Measurements from ENCODE around the gene CREB3.

CREB3 gene

GRCh38 chr9:35702696-35703095 is 29.8 kb upstream of the CREB3 start:
- no peak overlapping the region for H3K27ac ChIP-seq
- TF ChIP-seq, protein P1, sequence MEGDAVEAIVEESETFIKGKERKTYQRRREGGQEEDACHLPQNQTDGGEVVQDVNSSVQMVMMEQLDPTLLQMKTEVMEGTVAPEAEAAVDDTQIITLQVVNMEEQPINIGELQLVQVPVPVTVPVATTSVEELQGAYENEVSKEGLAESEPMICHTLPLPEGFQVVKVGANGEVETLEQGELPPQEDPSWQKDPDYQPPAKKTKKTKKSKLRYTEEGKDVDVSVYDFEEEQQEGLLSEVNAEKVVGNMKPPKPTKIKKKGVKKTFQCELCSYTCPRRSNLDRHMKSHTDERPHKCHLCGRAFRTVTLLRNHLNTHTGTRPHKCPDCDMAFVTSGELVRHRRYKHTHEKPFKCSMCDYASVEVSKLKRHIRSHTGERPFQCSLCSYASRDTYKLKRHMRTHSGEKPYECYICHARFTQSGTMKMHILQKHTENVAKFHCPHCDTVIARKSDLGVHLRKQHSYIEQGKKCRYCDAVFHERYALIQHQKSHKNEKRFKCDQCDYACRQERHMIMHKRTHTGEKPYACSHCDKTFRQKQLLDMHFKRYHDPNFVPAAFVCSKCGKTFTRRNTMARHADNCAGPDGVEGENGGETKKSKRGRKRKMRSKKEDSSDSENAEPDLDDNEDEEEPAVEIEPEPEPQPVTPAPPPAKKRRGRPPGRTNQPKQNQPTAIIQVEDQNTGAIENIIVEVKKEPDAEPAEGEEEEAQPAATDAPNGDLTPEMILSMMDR (IDR thresholded peaks at IDR 0.05), result no peak
- no peak for TF ChIP-seq ZFX (IDR thresholded peaks at IDR 0.05; ENCODE audit: borderline replicate concordance)

DNA sequence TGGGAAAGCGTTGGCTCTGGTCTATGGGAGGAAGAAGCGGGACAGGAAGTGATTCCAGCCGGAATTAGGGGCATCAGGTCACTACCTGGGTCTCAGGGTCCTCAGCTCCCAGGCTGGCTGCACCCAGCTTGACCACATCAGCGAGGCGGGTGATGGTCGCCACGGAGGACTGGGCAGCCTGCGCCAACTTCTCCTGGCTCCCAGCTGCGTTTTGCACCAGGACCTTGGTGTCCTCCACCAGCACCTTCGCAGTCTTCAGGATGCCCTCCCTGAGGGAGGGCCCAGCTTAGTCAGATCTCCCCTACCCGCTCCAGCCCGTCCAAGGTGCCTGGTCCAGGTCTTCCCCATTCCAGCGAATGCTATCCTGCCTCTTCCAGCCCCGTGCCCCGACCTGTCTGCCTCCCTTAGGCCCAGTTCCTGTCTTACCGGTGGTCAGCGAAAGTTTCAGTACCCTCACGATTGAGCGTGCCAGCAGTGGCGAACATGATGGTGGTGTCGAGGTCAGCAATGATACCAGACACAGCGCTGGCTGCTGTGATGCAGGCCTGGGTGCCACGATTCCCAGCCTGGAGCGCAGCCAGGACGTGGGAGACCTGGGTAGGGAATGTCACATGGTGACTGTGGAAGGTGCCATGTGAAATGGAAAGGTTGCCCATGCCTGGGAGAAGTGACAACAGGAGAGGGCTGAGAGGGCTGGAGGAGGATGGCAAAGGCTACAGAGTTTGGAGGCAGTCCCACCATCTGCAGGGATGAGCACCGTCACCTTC is 28.4 kb upstream of the CREB3 start:
- TF ChIP-seq ZFX (IDR thresholded peaks at IDR 0.05; ENCODE audit: borderline replicate concordance), result no peak
- TF ChIP-seq, protein P1 (IDR thresholded peaks at IDR 0.05), result no peak
- no peak overlapping the region for H3K27ac ChIP-seq

DNA sequence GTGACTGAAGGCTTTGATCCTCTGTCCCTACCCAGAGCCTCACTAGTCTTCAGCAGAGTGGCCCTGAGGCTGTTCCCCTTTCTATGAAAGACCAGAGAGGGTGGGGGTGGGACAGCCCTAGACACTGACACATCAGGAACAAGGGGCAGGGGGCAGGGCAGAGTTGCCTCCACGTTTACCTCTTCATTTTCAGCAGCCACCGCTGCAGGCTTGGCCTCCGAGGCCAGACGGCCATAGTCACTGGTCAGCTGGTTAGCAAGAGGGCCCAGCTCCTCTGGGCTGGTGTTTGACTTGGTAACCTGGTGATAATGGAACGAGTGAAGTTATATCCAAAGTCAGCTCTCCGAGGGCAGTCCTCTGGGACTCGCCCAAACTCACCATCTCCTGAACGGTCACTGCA is 27.1 kb upstream of the CREB3 start:
- H3K27ac ChIP-seq, result no peak overlapping the region
- TF ChIP-seq ZFX (IDR thresholded peaks at IDR 0.05; ENCODE audit: borderline replicate concordance), result no peak
- TF ChIP-seq, protein P1 (IDR thresholded peaks at IDR 0.05), result no peak

GRCh38 chr9:35705836-35706430 is 26.5 kb upstream of the CREB3 start:
- no peak overlapping the region for H3K27ac ChIP-seq
- TF ChIP-seq, protein P1 (IDR thresholded peaks at IDR 0.05), result no peak
- no peak for TF ChIP-seq ZFX (IDR thresholded peaks at IDR 0.05; ENCODE audit: borderline replicate concordance)

- H3K27ac ChIP-seq, result no peak overlapping the region
- TF ChIP-seq ZFX (IDR thresholded peaks at IDR 0.05; ENCODE audit: borderline replicate concordance), result no peak
- TF ChIP-seq, protein P1 (IDR thresholded peaks at IDR 0.05), result no peak
Observed at GRCh38 chr9:35706951-35707350, 25.5 kb upstream of the CREB3 start.

- no peak overlapping the region for H3K27ac ChIP-seq
- no peak for TF ChIP-seq ZFX (IDR thresholded peaks at IDR 0.05; ENCODE audit: borderline replicate concordance)
- TF ChIP-seq, protein P1 (IDR thresholded peaks at IDR 0.05), result no peak
Observed at GRCh38 chr9:35708146-35708545, 24.3 kb upstream of the CREB3 start.

- TF ChIP-seq, protein P1 (IDR thresholded peaks at IDR 0.05), result no peak
- TF ChIP-seq ZFX (IDR thresholded peaks at IDR 0.05; ENCODE audit: borderline replicate concordance), result no peak
- H3K27ac ChIP-seq, result no peak overlapping the region
Observed at GRCh38 chr9:35710818-35711500, 21.5 kb upstream of the CREB3 start.
